K562 (cell line): Measurements from ENCODE around the gene TRMT1. TPM values are rescaled to one million over a fixed set of nuclear protein-coding genes. Genes with fewer than 3 reads are reported as not detected.

Source experiments
- ADNP ChIP-seq: fragments of 200-800 bp; sonication (Bioruptor generic); IDR thresholded peaks from 2 replicates; pipeline ENCODE4 v1.6.1; 2016; ENCODE audit warnings: missing genetic modification characterization, missing compliant biosample characterization
- BRD4 ChIP-seq: fragments of 200-600 bp; sonication (generic); IDR thresholded peaks from 2 replicates; pipeline ENCODE4 v1.6.1; 2017; ENCODE audit warnings: inconsistent platforms
- CHD2 ChIP-seq: IDR thresholded peaks from 2 replicates; pipeline ENCODE4 v1.6.1; 2011; ENCODE audit warnings: low read depth, low read length
- DIDO1 ChIP-seq: fragments of 450-650 bp; IDR thresholded peaks from 2 replicates; pipeline ENCODE4 v1.6.1; 2016; ENCODE audit warnings: low read depth, missing biosample characterization, missing genetic modification characterization
- E4F1 ChIP-seq: fragments of 250-450 bp; sonication (Bioruptor Pico); IDR thresholded peaks from 2 replicates; pipeline ENCODE4 v1.5.0; 2021; ENCODE audit warnings: mild to moderate bottlenecking, borderline replicate concordance
- KLF6 ChIP-seq: fragments of 250-450 bp; sonication (Bioruptor Pico); IDR thresholded peaks from 2 replicates; pipeline ENCODE4 v1.4.0; 2020; ENCODE audit warnings: mild to moderate bottlenecking, moderate library complexity, borderline replicate concordance
- NUFIP1 ChIP-seq: fragments of 450-650 bp; IDR thresholded peaks from 2 replicates; pipeline ENCODE4 v1.6.1; 2018; ENCODE audit not compliant: partially characterized antibody
- PHB2 ChIP-seq: fragments of 450-650 bp; IDR thresholded peaks from 2 replicates; pipeline ENCODE4 v1.6.1; 2017; ENCODE audit warnings: low read depth
- RFX1 ChIP-seq: fragments of 450-650 bp; IDR thresholded peaks from 2 replicates; pipeline ENCODE4 v1.6.1; 2016; ENCODE audit warnings: mild to moderate bottlenecking, moderate library complexity
- RUNX1 ChIP-seq: sonication (generic); IDR thresholded peaks from 2 replicates; pipeline ENCODE4 v1.6.1; 2016; ENCODE audit warnings: antibody characterized with exemption, low read depth
- SRSF7 ChIP-seq: fragments of 200-400 bp; formaldehyde crosslinking; optimal IDR thresholded peaks from 2 replicates; pipeline ENCODE3; 2017; ENCODE audit warnings: mild to moderate bottlenecking, low read depth, low read length
- STAT6 ChIP-seq: sonication (generic); formaldehyde crosslinking; IDR thresholded peaks from 2 replicates; pipeline ENCODE4 v1.8.1; 2023; ENCODE audit warnings: mild to moderate bottlenecking, missing genetic modification reagents
- TARDBP ChIP-seq: fragments of 450-650 bp; IDR thresholded peaks from 2 replicates; pipeline ENCODE4 v1.6.1; 2016
- TBL1XR1 ChIP-seq, 2 experiments: IDR thresholded peaks; 2 replicates each; pipeline ENCODE4 v1.6.1; 2012; ENCODE audit warnings: improper control_type of control experiment in 2 of 2, low read length in 2 of 2, mild to moderate bottlenecking in 1 of 2
- VEZF1 ChIP-seq: fragments of 200-800 bp; sonication (Bioruptor generic); IDR thresholded peaks from 2 replicates; pipeline ENCODE4 v1.6.1; 2017; ENCODE audit warnings: missing genetic modification characterization, missing compliant biosample characterization
- ZBED1 ChIP-seq: IDR thresholded peaks from 2 replicates; pipeline ENCODE4 v1.6.1; 2014
- ZNF12 ChIP-seq: sonication (generic); formaldehyde crosslinking; IDR thresholded peaks from 2 replicates; pipeline ENCODE4 v1.4.0; 2020; ENCODE audit warnings: mild to moderate bottlenecking, missing genetic modification reagents
- ZNF124 ChIP-seq: sonication (generic); formaldehyde crosslinking; IDR thresholded peaks from 2 replicates; pipeline ENCODE4 v1.8.1; 2022; ENCODE audit warnings: missing genetic modification reagents
- ZNF133 ChIP-seq: fragments of 250-450 bp; sonication (Bioruptor Pico); IDR thresholded peaks from 2 replicates; pipeline ENCODE4 v1.4.0; 2020; ENCODE audit warnings: mild to moderate bottlenecking
- ZNF134 ChIP-seq: fragments of 250-450 bp; sonication (Bioruptor Pico); conservative IDR thresholded peaks from 2 replicates; pipeline ENCODE4 v1.4.0; 2020
- ZNF277 ChIP-seq: fragments of 250-450 bp; sonication (Bioruptor Pico); IDR thresholded peaks from 2 replicates; pipeline ENCODE4 v1.8.0; 2022; ENCODE audit warnings: inconsistent platforms, mild to moderate bottlenecking, moderate library complexity, borderline replicate concordance
- ZNF785 ChIP-seq: fragments of 250-450 bp; sonication (Bioruptor Pico); IDR thresholded peaks from 2 replicates; pipeline ENCODE4 v1.4.0; 2020; ENCODE audit warnings: mild to moderate bottlenecking
- polyA plus RNA-seq, 8 experiments: library from polyadenylated mRNA; depleted of rRNA in 4 of 8; stranded (reverse) in 5 of 8; unstranded in 3 of 8; fragments of >200 nt; fragmentation: Nextera tagmentation in 2 of 8; fragmentation: Illumina TruSeq in 1 of 8; extraction: Ambion mirVana in 2 of 8; extraction: Trizol in 1 of 8; gene quantifications; 2 replicates each; pipeline versions ENCODE4 v1.2.1 to v1.2.3, GENCODE V29; 2011 to 2014; ENCODE audit warnings: inconsistent platforms in 1 of 8, missing spikeins in 1 of 8
- total RNA-seq, 7 experiments: library from RNA; depleted of rRNA in 6 of 7; stranded (reverse); fragments of >200 nt in 6 of 7; fragmentation: Illumina TruSeq in 2 of 7; extraction: Trizol in 2 of 7; gene quantifications; 2 replicates each; pipeline versions ENCODE4 v1.2.1 to v1.2.3, GENCODE V29; 2011 to 2021; ENCODE audit warnings: low replicate concordance in 1 of 7

TRMT1 gene
- total and polyA plus RNA-seq, 9 of the 15 experiments (the other 6 are each of a cell fraction or from before 2014, with no cell fraction given), result 5.8 to 158 (median 54.3) TPM

- no peak for TF ChIP-seq ADNP (tag)
- TF ChIP-seq ZNF12 (CRISPR knock-in tag), result no peak; the same call in 1 of the 2 replicates
- TF ChIP-seq DIDO1 (tag), result no peak
- TF ChIP-seq KLF6 (CRISPR knock-in tag), result no peak
- TF ChIP-seq ZNF134 (CRISPR knock-in tag), result no peak
- peak; percentile 36; the same call in 1 of the 2 replicates for TF ChIP-seq CHD2
- no peak for TF ChIP-seq RUNX1
- no peak for TF ChIP-seq ZNF124 (CRISPR knock-in tag)
- TF ChIP-seq SRSF7, result no peak
- no peak for TF ChIP-seq ZNF785 (CRISPR knock-in tag)
- no peak for TF ChIP-seq RFX1
- TF ChIP-seq TARDBP, result peak; percentile 77; the same call in 1 of the 2 replicates
- no peak for TF ChIP-seq ZNF277 (CRISPR knock-in tag)
- TF ChIP-seq TBL1XR1 (IDR thresholded peaks at IDR 0.05; ENCODE audit: low read length in 2 of 2), result peak in 1 of 2 experiments; percentile 37; a peak in 1 of 4 replicates
- no peak for TF ChIP-seq NUFIP1
- no peak for TF ChIP-seq STAT6 (CRISPR knock-in tag)
- no peak; the same call in 1 of the 2 replicates for TF ChIP-seq BRD4
- no peak for TF ChIP-seq PHB2
- no peak for TF ChIP-seq E4F1 (CRISPR knock-in tag)
- TF ChIP-seq ZNF133 (CRISPR knock-in tag), result no peak
- no peak; the same call in 1 of the 2 replicates for TF ChIP-seq ZBED1
- TF ChIP-seq VEZF1 (CRISPR knock-in tag), result peak; percentile 91
These were observed 33.8 kb upstream of the TRMT1 start, which contains the start of the genes IER2 and STX10 (continued) for GRCh38 chr19:13150187-13150930.
